NCI-H774 (cell line): Measurements from ENCODE around the gene FAIM2.
"Not testable (repeated sequence)": the region's sequence is repeated elsewhere in the genome, so short reads cannot be mapped to it uniquely, and the experiment has no call there.

Experiments used
- DNase-seq: peaks from one replicate; lab custom pipeline; 2025; lab: John Stamatoyannopoulos, UW

Gene FAIM2

GRCh38 chr12:49878021-49878420 lies 25.7 kb downstream of the FAIM2 start:
- no peak for DNase-seq

GRCh38 chr12:49877066-49877465 lies 26.6 kb downstream of the FAIM2 start:
- no peak for DNase-seq

- no peak for DNase-seq
Measured at GRCh38 chr12:49876070-49876469, 27.6 kb downstream of the FAIM2 start.

- DNase-seq = no peak
Measured at GRCh38 chr12:49875115-49875720, 28.5 kb downstream of the FAIM2 start.

GRCh38 chr12:49874142-49874897 lies 29.4 kb downstream of the FAIM2 start:
- no peak for DNase-seq

GRCh38 chr12:49873361-49873934 lies 30.3 kb downstream of the FAIM2 start:
- DNase-seq = no peak

GRCh38 chr12:49872781-49873181 lies 30.9 kb downstream of the FAIM2 start:
- DNase-seq = no peak

- DNase-seq = no peak
Measured at GRCh38 chr12:49872381-49872780, 31.3 kb downstream of the FAIM2 start.

- DNase-seq = not testable (repeated sequence)
Measured at GRCh38 chr12:49871811-49872251, 31.9 kb downstream of the FAIM2 start.

GRCh38 chr12:49871263-49871561 lies 32.5 kb downstream of the FAIM2 start:
- no peak for DNase-seq

GRCh38 chr12:49870501-49871262 lies 33.0 kb downstream of the FAIM2 start:
- DNase-seq = no peak

- DNase-seq = no peak
Measured at GRCh38 chr12:49869816-49870500, 33.7 kb downstream of the FAIM2 start.

GRCh38 chr12:49868952-49869815 lies 34.5 kb downstream of the FAIM2 start:
- DNase-seq = peak; percentile 17

GRCh38 chr12:49868449-49868848 lies 35.3 kb downstream of the FAIM2 start:
- no peak for DNase-seq

- DNase-seq = no peak
Measured at GRCh38 chr12:49867570-49868341, 35.9 kb downstream of the FAIM2 start.

- DNase-seq = peak; percentile 62
Measured at GRCh38 chr12:49866859-49867569, 36.7 kb downstream of the FAIM2 start.

- DNase-seq = no peak
Measured at GRCh38 chr12:49865782-49866135, 37.9 kb downstream of the FAIM2 start.

- DNase-seq = no peak
Measured at GRCh38 chr12:49865109-49865781, 38.5 kb downstream of the FAIM2 start.

GRCh38 chr12:49864798-49865090 lies 39.0 kb downstream of the FAIM2 start:
- DNase-seq = no peak
